Measurements from ENCODE around the gene ELF2. TPM values are rescaled to one million over a fixed set of nuclear protein-coding genes. Genes with fewer than 3 reads are reported as not detected.

The ELF2 gene
- total RNA-seq, 1 donor from 2014 or later: 44.3 TPM

DNA sequence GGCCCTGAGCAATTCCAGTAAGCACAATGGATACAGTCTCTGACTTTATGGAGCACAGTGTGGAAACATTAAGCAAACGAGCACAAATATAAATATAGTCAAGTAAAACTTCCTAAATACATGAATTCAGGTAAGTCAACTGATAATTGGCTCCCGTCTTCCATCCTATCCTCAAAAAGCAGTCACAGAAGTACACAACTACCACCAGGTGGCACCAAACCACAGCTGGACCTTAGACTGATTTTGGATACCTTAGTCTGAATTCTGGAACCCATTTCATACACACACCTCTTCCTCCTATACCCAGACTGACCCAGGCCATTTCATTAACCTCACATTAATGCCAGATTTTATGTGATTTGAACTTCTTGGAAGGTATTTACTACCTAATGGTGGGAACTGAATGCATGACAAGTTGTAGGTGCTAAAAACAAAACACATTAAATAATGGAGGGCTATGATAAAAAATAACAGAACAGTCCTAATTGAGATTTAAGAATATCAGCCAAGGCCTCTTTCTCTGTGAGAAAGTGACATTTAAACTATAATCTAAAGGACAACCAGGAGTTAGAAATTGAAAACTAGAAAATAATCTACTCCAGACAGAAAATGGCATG is 77.5 kb downstream of the ELF2 start:
- H3K9me3 Mint-ChIP-seq: no peaks in the 10 kb centered on the region
- TF ChIP-seq EZH2 (IDR thresholded peaks at IDR 0.05): no peak
- no peak for TF ChIP-seq EZH2phosphoT487 (IDR thresholded peaks at IDR 0.05)
- TF ChIP-seq, protein P1, sequence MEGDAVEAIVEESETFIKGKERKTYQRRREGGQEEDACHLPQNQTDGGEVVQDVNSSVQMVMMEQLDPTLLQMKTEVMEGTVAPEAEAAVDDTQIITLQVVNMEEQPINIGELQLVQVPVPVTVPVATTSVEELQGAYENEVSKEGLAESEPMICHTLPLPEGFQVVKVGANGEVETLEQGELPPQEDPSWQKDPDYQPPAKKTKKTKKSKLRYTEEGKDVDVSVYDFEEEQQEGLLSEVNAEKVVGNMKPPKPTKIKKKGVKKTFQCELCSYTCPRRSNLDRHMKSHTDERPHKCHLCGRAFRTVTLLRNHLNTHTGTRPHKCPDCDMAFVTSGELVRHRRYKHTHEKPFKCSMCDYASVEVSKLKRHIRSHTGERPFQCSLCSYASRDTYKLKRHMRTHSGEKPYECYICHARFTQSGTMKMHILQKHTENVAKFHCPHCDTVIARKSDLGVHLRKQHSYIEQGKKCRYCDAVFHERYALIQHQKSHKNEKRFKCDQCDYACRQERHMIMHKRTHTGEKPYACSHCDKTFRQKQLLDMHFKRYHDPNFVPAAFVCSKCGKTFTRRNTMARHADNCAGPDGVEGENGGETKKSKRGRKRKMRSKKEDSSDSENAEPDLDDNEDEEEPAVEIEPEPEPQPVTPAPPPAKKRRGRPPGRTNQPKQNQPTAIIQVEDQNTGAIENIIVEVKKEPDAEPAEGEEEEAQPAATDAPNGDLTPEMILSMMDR (IDR thresholded peaks at IDR 0.05): peak; percentile 93
- Histone ChIP-seq H3K4me2 (no peak overlapping the region), H4K20me1 (ENCODE audit: low read depth) (no peaks in the 10 kb centered on the region), H3F3A (ENCODE audit: low read depth) (no peaks in the 10 kb centered on the region), H3K27ac (no peak overlapping the region), H3K36me3 (no peaks in the 10 kb centered on the region), H3K79me2 (ENCODE audit: low read depth) (no peaks in the 10 kb centered on the region), H2AFZ (replicated peaks) (no peak overlapping the region), H3K4me3 (no peak overlapping the region), H3K9ac (no peak overlapping the region), H3K4me1 (no peaks in the 10 kb centered on the region), H3K27me3 (no peaks in the 10 kb centered on the region), H3K9me3 (ENCODE audit: low read depth) (no peaks in the 10 kb centered on the region)
- peak; percentile 88 for DNase-seq (ENCODE audit: low spot score)
- H3K27ac Mint-ChIP-seq: no peak overlapping the region
- H3K36me3 Mint-ChIP-seq: no peaks in the 10 kb centered on the region
- no peaks in the 10 kb centered on the region for H3K27me3 Mint-ChIP-seq (ENCODE audit: insufficient read depth, low read depth)
- peaks cover 5% of the 10 kb centered on the region for H3K4me1 Mint-ChIP-seq
- no peak overlapping the region for H3K4me3 Mint-ChIP-seq

DNA sequence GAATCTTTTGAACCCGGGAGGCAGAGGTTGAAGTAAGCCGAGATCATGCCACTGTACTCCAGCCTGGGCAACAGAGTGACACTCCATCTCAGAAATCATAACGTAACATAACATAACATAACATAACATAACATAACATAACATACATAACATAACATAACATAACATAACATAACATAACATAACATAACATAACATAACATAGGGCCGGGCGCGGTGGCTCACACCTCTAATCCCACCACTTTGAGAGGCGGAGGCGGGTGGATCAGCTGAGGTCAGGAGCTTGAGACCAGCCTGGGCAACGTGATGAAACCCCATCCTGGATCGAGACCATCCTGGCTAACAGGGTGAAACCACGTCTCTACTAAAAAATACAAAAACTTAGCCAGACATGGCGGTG is 84.7 kb downstream of the ELF2 start:
- Mint-ChIP-seq H3K4me1 (no peaks in the 10 kb centered on the region), H3K27ac (no peak overlapping the region), H3K36me3 (no peaks in the 10 kb centered on the region), H3K9me3 (no peaks in the 10 kb centered on the region), H3K4me3 (no peak overlapping the region), H3K27me3 (ENCODE audit: insufficient read depth, low read depth) (no peaks in the 10 kb centered on the region)
- Histone ChIP-seq H3K9me3 (ENCODE audit: low read depth) (no peaks in the 10 kb centered on the region), H3K79me2 (ENCODE audit: low read depth) (no peaks in the 10 kb centered on the region), H3K27ac (no peak overlapping the region), H3K9ac (no peak overlapping the region), H3K4me2 (no peak overlapping the region), H3K4me3 (no peak overlapping the region), H3K36me3 (no peaks in the 10 kb centered on the region), H3K27me3 (no peaks in the 10 kb centered on the region), H3F3A (ENCODE audit: low read depth) (no peaks in the 10 kb centered on the region), H3K4me1 (no peaks in the 10 kb centered on the region), H4K20me1 (ENCODE audit: low read depth) (no peaks in the 10 kb centered on the region), H2AFZ (replicated peaks) (no peak overlapping the region)
- TF ChIP-seq, protein P1 (IDR thresholded peaks at IDR 0.05): no peak
- TF ChIP-seq EZH2phosphoT487 (IDR thresholded peaks at IDR 0.05) (no peak), EZH2 (IDR thresholded peaks at IDR 0.05) (no peak)
- DNase-seq (ENCODE audit: low spot score): no peak

DNA sequence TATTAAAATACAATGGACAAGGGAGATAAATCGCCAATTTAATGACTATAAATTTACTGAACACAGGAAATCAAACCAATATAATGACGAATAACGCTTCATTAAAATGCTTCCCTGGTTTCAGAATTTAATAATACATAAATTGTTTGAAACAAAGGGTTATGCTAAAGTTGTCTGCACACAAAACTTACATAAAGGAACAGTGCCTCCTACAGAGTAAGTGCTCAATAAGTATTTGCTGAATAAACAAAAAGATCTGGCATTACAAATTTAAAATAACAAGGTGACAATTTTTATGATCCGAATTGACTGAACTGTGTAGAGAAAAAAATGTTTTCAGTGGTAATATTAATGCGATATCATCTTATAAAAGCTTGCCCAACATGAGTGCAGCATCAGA is 91.9 kb downstream of the ELF2 start:
- no peaks in the 10 kb centered on the region for H3K36me3 Mint-ChIP-seq
- Histone ChIP-seq H3K27me3 (no peaks in the 10 kb centered on the region), H3K4me2 (peak overlapping the region; percentile 90), H3F3A (ENCODE audit: low read depth) (peaks cover 35% of the 10 kb centered on the region), H3K79me2 (ENCODE audit: low read depth) (peaks cover 49% of the 10 kb centered on the region), H3K4me1 (peaks cover 23% of the 10 kb centered on the region), H2AFZ (replicated peaks) (no peak overlapping the region), H3K4me3 (peak overlapping the region; percentile 78), H3K36me3 (peaks cover 4% of the 10 kb centered on the region), H3K9ac (no peak overlapping the region), H4K20me1 (ENCODE audit: low read depth) (peaks cover 15% of the 10 kb centered on the region), H3K9me3 (ENCODE audit: low read depth) (no peaks in the 10 kb centered on the region), H3K27ac (peak overlapping the region; percentile 79)
- no peak for DNase-seq (ENCODE audit: low spot score)
- peak overlapping the region; percentile 89 for H3K4me3 Mint-ChIP-seq
- no peak for TF ChIP-seq EZH2phosphoT487 (IDR thresholded peaks at IDR 0.05)
- TF ChIP-seq, protein P1 (IDR thresholded peaks at IDR 0.05): peak; percentile 12
- H3K27me3 Mint-ChIP-seq (ENCODE audit: insufficient read depth, low read depth): peaks cover 6% of the 10 kb centered on the region
- peaks cover 23% of the 10 kb centered on the region for H3K4me1 Mint-ChIP-seq
- H3K9me3 Mint-ChIP-seq: no peaks in the 10 kb centered on the region
- H3K27ac Mint-ChIP-seq: peak overlapping the region; percentile 96
